Measurements from ENCODE around the gene RASSF1. TPM values are rescaled to one million over a fixed set of nuclear protein-coding genes. Genes with fewer than 3 reads are reported as not detected.
"Not testable (repeated sequence)": the region's sequence is repeated elsewhere in the genome, so short reads cannot be mapped to it uniquely, and the experiment has no call there.

RASSF1 gene
- total RNA-seq, 2 donors from 2014 or later: 9.4 to 17.2 TPM

DNA sequence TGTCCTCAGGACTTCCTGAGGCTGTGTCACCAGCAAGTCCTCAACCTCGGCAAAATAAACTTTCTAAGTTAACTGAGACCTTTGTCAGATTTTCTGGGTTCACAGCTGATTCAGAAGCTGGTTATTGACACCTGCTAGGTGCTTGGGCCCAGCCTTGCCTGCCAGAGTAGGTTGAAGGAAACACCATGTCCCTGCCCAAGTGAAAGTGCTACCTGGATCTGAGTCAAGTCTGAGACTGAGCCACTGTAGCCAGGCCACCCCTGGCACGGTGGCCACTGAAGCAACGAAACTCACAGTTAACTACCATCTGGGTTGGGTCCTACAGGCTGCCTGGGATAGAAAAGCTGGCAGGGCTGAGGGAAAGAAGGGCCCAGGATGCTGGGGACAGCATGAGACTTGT, 26.3 kb downstream of the RASSF1 start:
- peaks cover 29% of the 10 kb centered on the region for H3K9me3 Mint-ChIP-seq
- 93 to 100% methylated on average over 2 to 3 of the region's 3 CpGs for WGBS, 2 experiments (ENCODE audit: insufficient coverage in 1 of 2, insufficient read length in 1 of 2)
- Histone ChIP-seq H3K4me1 (ENCODE audit: control insufficient read depth, insufficient read depth, low read length) (no peaks in the 10 kb centered on the region), H3K9me3 (ENCODE audit: control insufficient read depth, low read length) (peaks cover 9% of the 10 kb centered on the region), H3K9ac (ENCODE audit: extremely low read depth, low read length, poor library complexity, severe bottlenecking) (no peak overlapping the region), H3K4me3 (ENCODE audit: low read length) (no peak overlapping the region), H3K27me3 (ENCODE audit: control insufficient read depth, insufficient read depth, low read length, poor library complexity, severe bottlenecking) (no peaks in the 10 kb centered on the region), H3K36me3 (ENCODE audit: control insufficient read depth, insufficient read depth, low read length) (peaks cover 23% of the 10 kb centered on the region), H3K27ac (ENCODE audit: low read depth, low read length) (peak overlapping the region; percentile 25)
- H3K4me1 Mint-ChIP-seq: peaks cover 5% of the 10 kb centered on the region
- H3K36me3 Mint-ChIP-seq (ENCODE audit: low read depth): peaks cover 59% of the 10 kb centered on the region
- no peak overlapping the region for H3K4me3 Mint-ChIP-seq
- TF ChIP-seq, protein P1, sequence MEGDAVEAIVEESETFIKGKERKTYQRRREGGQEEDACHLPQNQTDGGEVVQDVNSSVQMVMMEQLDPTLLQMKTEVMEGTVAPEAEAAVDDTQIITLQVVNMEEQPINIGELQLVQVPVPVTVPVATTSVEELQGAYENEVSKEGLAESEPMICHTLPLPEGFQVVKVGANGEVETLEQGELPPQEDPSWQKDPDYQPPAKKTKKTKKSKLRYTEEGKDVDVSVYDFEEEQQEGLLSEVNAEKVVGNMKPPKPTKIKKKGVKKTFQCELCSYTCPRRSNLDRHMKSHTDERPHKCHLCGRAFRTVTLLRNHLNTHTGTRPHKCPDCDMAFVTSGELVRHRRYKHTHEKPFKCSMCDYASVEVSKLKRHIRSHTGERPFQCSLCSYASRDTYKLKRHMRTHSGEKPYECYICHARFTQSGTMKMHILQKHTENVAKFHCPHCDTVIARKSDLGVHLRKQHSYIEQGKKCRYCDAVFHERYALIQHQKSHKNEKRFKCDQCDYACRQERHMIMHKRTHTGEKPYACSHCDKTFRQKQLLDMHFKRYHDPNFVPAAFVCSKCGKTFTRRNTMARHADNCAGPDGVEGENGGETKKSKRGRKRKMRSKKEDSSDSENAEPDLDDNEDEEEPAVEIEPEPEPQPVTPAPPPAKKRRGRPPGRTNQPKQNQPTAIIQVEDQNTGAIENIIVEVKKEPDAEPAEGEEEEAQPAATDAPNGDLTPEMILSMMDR (conservative IDR thresholded peaks at IDR 0.05): no peak
- H3K27ac Mint-ChIP-seq: peak overlapping the region; percentile 17
- DNase-seq: no peak
- H3K27me3 Mint-ChIP-seq (ENCODE audit: insufficient read depth): no peaks in the 10 kb centered on the region

DNA sequence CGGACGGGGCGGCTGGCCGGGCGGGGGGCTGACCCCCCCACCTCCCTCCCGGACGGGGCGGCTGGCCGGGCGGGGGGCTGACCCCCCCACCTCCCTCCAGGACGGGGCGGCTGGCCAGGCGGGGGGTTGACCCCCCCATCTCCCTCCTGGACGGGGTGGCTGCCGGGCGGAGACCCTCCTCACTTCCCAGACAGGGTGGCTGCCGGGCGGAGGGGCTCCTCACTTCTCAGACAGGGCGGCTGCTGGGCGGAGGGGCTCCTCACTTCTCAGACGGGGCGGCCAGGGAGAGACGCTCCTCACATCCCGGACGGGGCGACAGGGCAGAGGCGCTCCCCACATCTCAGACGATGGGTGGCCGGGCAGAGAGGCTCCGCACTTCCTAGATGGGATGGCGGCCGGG, 28.6 kb downstream of the RASSF1 start:
- not testable (repeated sequence) for H3K27ac ChIP-seq (ENCODE audit: low read depth, low read length); H3K36me3 ChIP-seq (ENCODE audit: control insufficient read depth, insufficient read depth, low read length); H3K27me3 Mint-ChIP-seq (ENCODE audit: insufficient read depth); H3K4me3 ChIP-seq (ENCODE audit: low read length); H3K4me3 Mint-ChIP-seq; H3K4me1 Mint-ChIP-seq; H3K27me3 ChIP-seq (ENCODE audit: control insufficient read depth, insufficient read depth, low read length, poor library complexity, severe bottlenecking); DNase-seq; H3K4me1 ChIP-seq (ENCODE audit: control insufficient read depth, insufficient read depth, low read length); H3K27ac Mint-ChIP-seq; H3K9ac ChIP-seq (ENCODE audit: extremely low read depth, low read length, poor library complexity, severe bottlenecking)
- peaks cover 20% of the 10 kb centered on the region for H3K9me3 ChIP-seq (ENCODE audit: control insufficient read depth, low read length)
- Mint-ChIP-seq H3K9me3 (peaks cover 51% of the 10 kb centered on the region), H3K36me3 (ENCODE audit: low read depth) (peaks cover 40% of the 10 kb centered on the region)
- WGBS, 2 experiments (ENCODE audit: insufficient coverage in 1 of 2, insufficient read length in 1 of 2): 95 to 100% methylated on average over 3 to 18 of the region's 32 CpGs

DNA sequence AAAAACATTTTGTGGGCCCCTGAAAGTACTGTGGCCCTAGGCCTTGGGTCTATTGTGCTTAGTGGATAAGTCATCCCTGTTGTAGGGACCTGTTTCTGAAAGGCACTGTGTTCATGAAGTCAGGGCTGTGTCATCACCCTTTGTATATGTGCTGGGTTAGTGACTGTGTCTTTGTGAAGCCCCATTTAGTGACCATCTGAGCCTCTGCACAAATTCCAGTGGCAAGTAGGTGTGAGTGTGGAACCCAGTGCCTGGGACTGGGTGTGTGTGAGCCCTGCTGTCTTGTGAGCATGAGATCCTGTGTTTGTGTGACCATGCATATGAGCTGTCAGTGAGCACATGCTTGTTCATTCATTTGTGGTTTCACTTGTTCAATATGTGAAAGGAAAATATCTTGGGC, 36.0 kb downstream of the RASSF1 start:
- Histone ChIP-seq H3K4me1 (ENCODE audit: control insufficient read depth, insufficient read depth, low read length) (peaks cover 3% of the 10 kb centered on the region), H3K9ac (ENCODE audit: extremely low read depth, low read length, poor library complexity, severe bottlenecking) (no peak overlapping the region), H3K27ac (ENCODE audit: low read depth, low read length) (no peak overlapping the region), H3K27me3 (ENCODE audit: control insufficient read depth, insufficient read depth, low read length, poor library complexity, severe bottlenecking) (no peaks in the 10 kb centered on the region), H3K9me3 (ENCODE audit: control insufficient read depth, low read length) (peaks cover 27% of the 10 kb centered on the region), H3K36me3 (ENCODE audit: control insufficient read depth, insufficient read depth, low read length) (no peaks in the 10 kb centered on the region), H3K4me3 (ENCODE audit: low read length) (no peak overlapping the region)
- TF ChIP-seq, protein P1 (conservative IDR thresholded peaks at IDR 0.05): no peak
- peaks cover 16% of the 10 kb centered on the region for H3K4me1 Mint-ChIP-seq
- H3K4me3 Mint-ChIP-seq: no peak overlapping the region
- peaks cover 47% of the 10 kb centered on the region for H3K9me3 Mint-ChIP-seq
- peaks cover 2% of the 10 kb centered on the region for H3K36me3 Mint-ChIP-seq (ENCODE audit: low read depth)
- H3K27me3 Mint-ChIP-seq (ENCODE audit: insufficient read depth): no peaks in the 10 kb centered on the region
- H3K27ac Mint-ChIP-seq: no peak overlapping the region
- peak; percentile 29 for DNase-seq

Data from endodermal cell (in vitro differentiated cells).